GM12801 (cell line): ENCODE results near the gene IRAK2.

Experiments
- CTCF ChIP-seq: IDR thresholded peaks from one replicate; pipeline ENCODE4 v1.5.1; 2011; ENCODE audit warnings: control low read depth; ENCODE audit not compliant: insufficient read length; ENCODE audit errors: extremely low read depth

IRAK2 gene

GRCh38 chr3:10228248-10228950 lies 63.7 kb downstream of the IRAK2 start:
- TF ChIP-seq CTCF = no peak

GRCh38 chr3:10229576-10229975 lies 64.9 kb downstream of the IRAK2 start:
- TF ChIP-seq CTCF = no peak

- no peak for TF ChIP-seq CTCF
Observed at GRCh38 chr3:10232137-10232536, 67.4 kb downstream of the IRAK2 start.

- no peak for TF ChIP-seq CTCF
Observed at GRCh38 chr3:10233988-10234387, 69.3 kb downstream of the IRAK2 start.

GRCh38 chr3:10234526-10235230 lies 70.0 kb downstream of the IRAK2 start:
- TF ChIP-seq CTCF = no peak

- TF ChIP-seq CTCF = no peak
Observed at GRCh38 chr3:10235551-10235950, 70.8 kb downstream of the IRAK2 start.

GRCh38 chr3:10238345-10239183 lies 73.8 kb downstream of the IRAK2 start:
- TF ChIP-seq CTCF = no peak
